HG03159 (cell line): ENCODE results near the gene CSF2.

ENCODE experiments used
- ATAC-seq: cut with Tn5 transposase; IDR thresholded peaks from one replicate; pipeline ENCODE4 v1.9.1; 2021; ENCODE audit warnings: mild to moderate bottlenecking, moderate library complexity; ENCODE audit not compliant: unreplicated experiment

CSF2 gene

DNA sequence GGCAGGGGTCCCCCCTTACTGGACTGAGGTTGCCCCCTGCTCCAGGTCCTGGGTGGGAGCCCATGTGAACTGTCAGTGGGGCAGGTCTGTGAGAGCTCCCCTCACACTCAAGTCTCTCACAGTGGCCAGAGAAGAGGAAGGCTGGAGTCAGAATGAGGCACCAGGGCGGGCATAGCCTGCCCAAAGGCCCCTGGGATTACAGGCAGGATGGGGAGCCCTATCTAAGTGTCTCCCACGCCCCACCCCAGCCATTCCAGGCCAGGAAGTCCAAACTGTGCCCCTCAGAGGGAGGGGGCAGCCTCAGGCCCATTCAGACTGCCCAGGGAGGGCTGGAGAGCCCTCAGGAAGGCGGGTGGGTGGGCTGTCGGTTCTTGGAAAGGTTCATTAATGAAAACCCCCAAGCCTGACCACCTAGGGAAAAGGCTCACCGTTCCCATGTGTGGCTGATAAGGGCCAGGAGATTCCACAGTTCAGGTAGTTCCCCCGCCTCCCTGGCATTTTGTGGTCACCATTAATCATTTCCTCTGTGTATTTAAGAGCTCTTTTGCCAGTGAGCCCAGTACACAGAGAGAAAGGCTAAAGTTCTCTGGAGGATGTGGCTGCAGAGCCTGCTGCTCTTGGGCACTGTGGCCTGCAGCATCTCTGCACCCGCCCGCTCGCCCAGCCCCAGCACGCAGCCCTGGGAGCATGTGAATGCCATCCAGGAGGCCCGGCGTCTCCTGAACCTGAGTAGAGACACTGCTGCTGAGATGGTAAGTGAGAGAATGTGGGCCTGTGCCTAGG is at the start of gene CSF2:
Gene CSF2, plus strand, starts transcription at position 559 of the 783 bp plus-strand sequence. Its CDS starts 35 bp downstream, at position 594.
- no peak for ATAC-seq

DNA sequence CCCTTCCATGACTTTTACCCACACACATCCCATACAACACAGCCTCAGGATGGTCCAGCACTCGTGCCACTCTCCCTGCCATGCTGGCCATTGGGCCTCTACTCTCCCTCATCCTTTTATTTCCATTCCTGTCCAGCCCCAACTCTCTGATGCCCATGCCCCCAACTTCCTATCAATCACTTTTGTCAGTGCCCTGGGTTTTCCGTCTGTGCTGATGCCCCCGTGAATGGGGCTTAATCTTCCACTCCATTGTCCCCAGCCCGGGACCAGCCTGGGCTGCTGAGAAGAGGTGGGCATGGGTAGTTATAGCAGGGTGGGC is 49.5 kb upstream of the CSF2 start:
- no peak for ATAC-seq

DNA sequence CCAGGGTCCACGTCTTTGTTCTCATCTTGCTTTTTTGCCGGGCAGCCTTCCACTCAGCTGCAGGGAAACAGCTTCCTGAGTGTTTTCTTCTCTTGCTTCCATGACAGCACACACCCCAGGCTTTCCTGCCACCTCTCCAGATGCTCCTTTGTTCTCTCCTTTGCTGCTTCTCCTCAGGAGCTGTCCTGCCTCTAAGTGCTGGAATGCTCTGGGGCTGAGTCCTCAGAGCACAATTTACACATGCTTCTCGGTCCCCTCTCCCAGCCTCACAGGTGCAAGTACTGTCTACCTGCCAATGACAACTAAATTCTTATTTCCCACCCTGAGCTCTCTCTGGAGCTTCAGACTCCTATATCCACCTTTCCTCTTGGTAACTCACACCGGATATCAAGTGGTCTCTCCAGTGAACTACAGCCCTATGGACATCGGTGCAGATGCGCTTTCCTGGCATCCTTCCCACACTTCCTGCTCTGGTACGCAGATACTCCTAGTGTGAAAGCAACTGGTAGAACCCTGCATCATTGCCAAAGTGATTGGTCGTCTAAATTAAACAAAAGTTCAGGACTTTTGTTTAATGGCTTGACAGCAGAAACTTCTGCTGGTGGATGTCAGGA is 48.7 kb upstream of the CSF2 start:
- no peak for ATAC-seq

DNA sequence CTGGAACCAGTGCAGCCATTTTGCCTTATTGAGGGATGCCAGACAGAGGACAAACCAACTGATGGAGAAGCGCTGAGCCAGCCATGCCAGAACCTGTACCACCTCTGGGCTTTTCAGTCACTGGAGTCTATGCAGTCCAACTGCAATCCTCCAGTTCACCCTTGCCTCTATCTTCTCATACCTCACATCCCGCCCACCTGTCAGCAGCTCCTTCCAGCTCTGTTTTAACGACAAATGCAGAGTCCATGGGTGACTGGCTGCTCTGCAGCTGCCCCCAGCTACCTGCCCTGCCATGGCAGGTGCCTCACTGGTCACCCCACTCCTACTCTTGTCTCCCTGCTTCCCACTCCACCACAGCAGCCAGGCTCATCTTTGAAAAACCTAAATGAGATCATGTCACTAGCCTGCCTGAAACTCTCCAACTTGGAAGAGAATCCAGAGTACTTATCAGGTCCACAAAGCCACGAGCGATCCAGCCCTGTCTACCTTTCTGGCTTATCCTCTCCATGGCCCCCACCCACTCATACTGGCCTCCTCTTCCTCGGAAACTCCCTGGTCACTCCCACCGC is 48.1 kb upstream of the CSF2 start:
- ATAC-seq = no peak

DNA sequence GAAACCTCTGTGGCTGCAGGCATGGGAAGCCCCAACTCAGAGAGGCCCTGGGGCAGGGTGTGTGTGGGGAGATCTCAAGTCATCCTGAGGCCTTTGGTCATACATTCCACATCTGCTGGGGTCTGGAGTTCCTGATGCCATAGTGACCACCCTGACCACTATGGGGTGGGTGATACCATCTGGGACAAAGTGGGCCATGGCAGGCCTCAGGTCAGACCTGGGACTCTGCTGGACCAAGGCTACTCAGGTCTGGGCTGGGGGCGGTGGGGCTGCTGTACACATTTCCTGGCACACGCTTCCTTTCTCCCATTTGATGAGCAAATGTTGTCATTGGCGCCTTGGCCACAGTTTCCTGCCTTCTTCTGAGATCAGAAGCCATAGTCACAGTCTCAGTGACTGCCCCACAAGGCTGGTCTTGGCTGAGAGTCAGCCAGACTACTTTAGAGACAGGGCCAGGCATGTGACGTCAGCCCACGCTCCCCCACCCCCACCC is 47.0 kb upstream of the CSF2 start:
- no peak for ATAC-seq

DNA sequence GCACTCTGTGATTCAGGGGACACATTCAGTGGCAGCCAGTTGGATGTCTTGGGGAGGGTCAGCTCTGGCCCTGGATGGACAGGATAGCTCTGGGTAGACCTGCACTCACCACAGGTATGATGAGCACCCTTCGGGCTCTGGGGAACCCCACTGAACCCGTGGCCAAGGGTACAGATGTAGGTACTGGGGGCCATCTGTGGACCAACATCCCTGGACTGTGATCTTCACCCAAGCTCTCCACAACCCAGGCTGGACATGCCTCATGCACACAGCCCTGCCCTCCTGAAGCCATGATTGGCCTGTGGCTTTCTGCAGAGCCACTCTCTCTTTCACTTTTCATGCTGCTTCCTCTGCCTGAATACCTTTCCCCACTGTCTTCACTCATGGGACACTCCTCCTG is 46.6 kb upstream of the CSF2 start:
- peak; percentile 53 for ATAC-seq

DNA sequence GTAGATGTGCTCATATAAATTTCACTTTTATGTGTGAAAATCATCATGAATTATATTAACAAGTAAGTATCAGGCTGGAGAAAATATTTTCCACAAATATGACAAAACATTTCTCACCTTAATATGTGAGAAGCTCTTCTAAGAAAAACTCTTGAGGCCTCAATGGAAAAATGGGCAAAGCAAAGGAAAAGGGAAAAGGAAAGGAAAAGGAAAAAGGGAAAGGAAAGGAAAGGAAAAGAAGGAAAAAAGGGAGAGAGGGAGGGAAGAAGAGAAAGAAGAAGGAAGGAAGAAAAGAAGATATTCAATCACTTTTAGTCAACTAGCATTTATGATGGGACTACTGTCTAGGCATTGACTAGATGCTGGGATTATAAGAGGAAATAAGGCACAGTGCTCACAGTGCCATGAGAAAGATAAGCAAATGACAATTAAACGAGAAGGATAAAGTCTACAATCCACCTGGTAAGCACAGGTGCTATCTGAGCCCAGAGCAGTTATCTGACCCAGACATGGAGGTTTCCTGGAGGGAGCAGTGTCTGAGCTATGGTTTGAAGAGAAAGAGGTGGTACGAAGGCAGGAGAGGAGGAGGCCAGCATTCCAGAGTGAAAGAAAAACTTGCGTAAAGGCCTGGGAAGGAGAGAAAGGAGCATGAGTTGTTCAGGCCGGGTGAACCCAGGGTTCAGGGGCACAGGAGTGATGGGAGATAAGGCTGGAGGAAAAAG is 43.8 kb upstream of the CSF2 start:
- no peak for ATAC-seq

DNA sequence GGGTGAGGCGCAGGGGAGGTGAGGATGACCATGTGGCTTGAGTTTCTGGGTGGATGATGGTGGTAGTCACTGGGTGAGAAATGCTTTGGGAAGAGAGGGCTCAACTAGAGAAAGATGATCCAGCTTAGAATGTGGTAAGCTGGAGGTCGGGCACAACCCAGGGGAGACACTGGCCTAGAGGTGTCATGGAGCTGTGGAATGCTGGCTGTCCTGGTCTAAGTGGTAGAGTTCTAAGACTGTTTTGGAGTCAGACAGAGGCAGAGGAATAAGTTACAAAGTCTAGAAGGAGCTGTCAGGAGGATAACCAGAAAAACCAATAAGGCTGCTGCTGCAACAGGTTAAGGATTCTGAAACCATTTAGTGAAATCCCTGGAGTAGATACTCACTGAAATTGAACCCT is 43.0 kb upstream of the CSF2 start:
- ATAC-seq = no peak

DNA sequence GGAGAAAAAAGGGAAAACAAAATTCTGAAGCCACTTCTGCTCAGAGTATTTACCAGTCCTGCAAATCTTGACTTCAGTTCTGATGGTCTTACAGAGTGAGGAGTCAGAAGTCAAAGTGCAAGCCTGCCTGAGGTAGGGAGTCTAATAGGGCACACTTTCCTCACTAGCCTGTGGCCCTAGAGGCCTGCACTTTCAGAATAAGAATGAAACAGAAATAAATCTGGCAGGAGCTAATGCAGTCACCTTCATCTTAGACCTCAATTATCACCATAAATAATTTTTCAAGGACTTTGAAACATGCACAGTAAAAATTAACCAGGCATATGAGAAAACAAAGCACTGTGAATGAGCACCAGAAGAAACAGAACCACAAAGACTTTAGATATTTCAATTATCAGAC is 41.4 kb upstream of the CSF2 start:
- no peak for ATAC-seq

DNA sequence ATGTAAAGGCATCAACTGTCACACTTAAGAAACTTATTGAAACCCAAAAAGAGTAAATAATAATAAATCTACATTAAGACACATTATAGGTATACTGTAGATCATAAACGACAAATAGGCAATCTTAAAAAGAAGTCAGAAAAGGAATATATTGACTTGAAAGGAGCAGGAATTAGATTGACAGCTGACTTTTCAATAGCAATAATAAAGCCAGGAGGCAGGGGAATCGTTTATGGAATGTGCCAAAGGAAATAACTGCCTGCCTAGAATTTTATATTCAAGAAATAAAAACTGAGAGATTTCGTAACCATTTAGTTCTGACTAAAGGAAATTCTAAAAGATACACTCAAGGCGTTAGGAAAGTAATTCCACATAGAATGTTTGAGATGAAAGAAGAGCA is 40.5 kb upstream of the CSF2 start:
- ATAC-seq = no peak

DNA sequence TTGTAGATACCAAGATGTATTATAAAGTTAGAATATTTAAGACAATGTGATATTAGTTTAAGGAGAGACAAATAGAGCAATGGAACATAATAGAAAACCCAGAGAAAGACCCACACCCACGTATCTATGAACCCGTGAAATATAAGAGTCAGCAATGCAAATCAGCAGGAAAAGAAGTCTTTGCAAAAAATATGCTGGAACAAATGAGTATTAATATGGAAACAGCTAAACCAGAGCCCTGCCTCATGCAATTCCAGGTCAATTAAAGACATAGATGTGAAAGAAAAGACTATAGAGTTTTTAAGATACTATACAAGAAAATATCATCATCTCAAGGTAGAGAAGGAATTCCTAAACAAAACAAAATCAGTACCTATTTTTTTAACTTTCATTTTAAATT is 36.2 kb upstream of the CSF2 start:
- ATAC-seq = no peak

DNA sequence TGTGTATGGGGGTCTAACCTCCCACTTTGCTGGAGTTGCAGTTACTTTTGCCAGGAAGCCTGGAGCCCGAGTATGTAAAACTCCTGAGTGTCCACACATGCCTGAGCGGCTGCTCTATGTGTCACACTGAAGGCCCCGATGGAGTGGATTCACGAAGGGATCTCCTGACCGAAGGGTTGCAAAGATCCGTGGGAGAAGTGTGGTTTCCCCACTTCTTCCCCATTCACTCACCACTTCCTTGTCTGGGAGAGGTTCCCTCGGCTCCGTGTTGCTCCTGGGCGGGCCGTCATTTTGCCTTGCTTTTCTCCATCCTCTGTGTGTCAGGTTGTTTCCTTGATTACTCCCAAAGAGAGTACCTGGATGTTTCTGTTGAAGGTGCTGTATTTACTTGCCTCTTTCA is 29.4 kb upstream of the CSF2 start:
- ATAC-seq = no peak

DNA sequence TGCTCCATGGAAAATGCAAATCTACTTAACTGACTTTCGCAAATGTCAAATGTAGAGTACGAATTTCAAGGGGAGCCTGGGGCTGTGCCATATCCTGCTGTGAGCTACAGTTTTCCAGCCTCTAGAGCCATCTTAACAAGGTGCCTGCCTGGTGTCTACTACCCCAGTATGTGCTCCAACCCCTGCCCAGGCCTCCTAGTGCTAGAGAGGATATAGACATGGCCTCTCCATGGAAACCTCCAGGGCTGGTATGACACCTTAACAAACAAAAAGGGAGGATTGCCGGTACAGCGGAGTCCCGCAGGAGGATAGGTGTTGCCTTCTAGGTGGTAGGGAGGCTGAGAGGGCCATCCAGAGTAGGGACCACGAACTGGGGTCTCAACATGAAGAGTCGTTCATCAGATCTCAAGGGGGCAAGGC is 26.7 kb upstream of the CSF2 start:
- ATAC-seq = no peak

DNA sequence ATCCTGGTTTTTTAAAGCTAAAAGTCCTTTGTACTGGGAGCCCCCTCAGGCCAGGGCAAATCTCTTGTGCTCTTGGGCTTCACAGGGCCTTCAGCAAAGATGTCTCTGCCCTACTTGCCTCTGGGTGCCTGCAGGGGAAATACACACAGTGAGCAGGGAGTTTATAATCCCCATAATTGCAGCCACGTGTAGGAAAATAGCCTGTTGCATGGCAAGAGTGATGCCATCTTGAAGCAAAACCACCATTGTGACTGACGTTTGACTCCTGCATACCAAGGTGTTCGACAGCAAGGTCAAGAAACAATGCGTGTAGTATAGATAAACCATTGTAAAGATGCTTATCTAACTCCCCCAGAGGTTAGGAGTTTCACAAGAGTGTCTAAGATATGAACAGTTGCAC is 24.5 kb upstream of the CSF2 start:
- ATAC-seq = no peak

DNA sequence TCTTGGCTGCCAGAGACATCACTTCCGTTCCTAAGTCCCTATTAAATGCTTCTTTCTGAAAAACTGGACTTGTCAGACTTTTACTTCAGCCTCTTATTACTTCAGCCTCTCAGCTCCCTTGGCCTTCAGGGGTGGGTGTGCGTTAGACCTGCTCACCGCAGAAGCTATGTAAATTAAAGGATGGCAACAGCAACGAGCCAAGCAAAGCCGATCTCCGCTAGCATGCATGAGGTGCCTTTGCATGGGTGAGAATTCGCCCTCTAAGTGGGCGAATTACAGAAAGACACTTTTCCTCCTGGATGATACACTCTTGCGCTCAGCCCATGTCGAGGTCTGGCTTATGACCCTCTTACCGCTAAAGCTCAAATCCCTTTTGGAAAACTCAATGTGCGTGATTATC is 24.0 kb upstream of the CSF2 start:
- ATAC-seq = no peak

DNA sequence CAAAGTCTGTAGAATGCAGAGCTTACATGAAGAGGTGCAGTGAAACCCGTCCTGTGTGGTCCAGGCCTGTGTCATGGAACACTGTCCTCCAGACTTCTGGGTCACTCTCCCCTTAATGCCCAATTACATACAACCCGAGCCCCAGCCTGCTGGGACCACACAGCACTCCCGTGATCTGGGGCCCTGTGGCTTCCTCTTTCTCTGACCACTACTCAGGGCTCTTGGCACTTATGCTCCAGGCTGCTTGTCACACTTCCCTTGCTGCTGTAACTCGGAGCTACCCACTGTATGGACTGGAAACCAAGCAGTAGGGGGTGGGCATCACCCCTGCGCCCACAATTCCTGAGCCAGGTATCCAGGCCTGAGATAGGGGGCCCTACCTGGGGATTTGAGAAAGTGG is 23.5 kb upstream of the CSF2 start:
- ATAC-seq = no peak

DNA sequence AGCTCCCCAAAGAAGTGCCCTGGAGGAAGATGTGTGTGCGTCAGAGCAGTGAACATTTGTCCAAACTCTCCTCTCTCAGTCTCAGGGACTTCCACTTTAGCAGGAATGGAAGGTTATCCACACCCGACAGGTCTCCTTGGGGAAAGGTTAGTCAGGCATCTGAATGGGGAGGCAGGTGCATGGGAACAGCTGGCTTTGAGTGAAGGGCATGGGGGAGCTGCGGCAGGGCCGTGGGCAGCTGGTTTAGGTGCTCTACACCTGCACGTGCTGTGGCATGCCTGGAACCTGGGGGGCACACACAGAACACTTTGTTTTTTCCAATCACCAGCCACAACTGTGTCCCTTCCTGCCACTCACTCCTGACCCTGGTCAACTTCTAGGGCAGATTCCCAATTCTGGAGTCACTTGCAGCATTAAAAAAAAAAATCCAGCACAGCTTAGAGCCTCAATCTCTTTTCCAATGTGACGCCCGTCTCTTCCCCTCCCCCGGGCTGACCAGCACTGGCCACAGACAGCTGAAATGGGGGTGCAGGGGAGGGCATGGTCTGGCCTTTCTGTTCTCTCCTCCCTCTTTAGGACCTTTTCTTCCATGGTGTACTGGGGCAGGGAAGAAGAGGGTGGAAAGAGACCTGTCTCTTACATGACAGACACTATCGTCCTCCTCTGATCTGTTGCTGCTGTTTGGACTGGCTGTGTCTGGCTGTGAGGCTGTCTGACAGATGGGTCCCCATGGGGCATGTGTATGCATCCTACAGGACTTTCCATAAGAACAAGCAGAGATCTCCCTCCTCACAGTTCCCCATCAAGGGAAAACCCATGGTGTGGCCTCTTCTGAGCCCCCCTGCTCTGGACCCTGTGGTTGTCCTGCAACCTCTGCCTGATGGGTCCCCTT is 22.7 kb upstream of the CSF2 start:
- no peak for ATAC-seq

DNA sequence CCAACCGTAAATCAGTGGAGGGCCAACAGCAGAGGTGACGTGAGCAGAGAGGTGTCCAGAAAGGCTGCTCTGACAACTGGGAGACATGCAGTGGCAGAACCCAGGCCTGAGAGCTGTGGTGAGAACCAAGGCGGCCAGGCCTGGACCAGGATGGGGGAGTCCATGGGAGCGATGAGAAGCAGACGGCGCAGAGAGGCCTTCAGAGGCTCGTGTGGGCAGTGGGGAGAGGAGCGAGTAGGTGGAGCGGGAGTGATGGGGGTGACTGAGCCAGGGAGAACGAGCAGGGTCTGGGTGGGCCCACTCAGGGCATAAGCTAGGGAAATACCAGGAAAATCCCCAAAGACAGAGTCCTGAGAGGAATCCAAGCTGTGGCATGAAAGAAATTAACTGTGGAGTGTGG is 21.1 kb upstream of the CSF2 start:
- no peak for ATAC-seq

DNA sequence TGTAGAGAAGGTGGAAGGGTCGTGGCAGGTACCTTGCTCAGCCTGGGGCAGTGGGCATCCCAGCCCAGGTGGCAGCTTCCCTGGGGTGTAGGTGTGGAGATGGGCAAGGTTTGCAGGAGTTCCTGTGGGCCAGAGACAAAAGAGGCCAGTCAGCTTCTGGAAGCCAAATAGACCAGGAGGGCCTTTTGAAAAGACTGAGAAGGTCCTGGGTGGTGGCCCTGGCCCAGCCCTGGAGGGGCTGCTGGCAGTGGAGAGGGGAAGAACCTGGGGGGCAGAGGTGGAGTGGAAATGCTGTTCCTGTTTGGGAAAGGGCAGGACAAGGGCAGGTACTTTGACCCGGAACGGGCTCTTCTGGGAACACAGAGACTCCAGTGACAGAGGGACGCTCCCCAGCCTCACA is 20.1 kb upstream of the CSF2 start:
- ATAC-seq = no peak

DNA sequence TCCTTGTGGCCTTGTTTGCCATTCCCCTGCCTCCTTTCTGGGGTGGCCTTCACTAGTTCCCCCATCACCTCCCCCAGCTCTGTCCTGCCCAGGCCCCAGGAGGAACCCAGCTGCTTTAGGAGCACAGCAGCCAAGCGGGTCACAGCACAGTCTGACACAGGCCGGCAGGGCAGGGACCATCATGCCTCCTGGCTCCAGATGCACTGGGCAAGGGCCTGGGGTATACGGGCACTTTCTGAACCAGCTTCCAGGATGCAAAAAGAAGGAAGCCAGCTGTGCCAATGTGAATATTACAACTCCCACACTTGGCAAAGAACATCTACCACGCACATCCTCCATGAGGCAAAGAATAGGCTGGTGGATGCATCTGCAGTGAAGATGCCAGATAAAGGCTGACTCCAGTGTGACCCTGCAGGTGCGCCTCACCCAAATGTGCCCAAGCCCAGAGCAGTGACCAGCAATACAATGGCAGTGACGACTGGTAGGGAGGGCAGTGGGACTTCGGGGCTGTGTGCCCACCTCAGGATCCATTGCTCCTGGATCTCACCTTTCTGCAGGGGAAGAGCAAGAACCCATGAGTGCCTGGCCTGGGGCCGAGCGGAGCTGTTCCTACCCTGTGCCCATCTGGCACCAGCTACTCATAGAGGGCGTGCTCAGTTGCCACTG is 19.4 kb upstream of the CSF2 start:
- ATAC-seq = no peak
